GM12873 (cell line): ENCODE measurements around the gene KLHDC4.

ENCODE experiments used
- TF ChIP-seq, protein P1 (sequence below): IDR thresholded peaks from 2 replicates; pipeline ENCODE4 v1.5.1; 2012; ENCODE audit warnings: low read depth, mild to moderate bottlenecking, moderate library complexity, low read length, control low read depth; ENCODE audit not compliant: insufficient read depth; ENCODE audit errors: missing control alignments

Gene KLHDC4

GRCh38 chr16:87690911-87691685 is 74.7 kb downstream of the KLHDC4 start:
- TF ChIP-seq, protein P1, sequence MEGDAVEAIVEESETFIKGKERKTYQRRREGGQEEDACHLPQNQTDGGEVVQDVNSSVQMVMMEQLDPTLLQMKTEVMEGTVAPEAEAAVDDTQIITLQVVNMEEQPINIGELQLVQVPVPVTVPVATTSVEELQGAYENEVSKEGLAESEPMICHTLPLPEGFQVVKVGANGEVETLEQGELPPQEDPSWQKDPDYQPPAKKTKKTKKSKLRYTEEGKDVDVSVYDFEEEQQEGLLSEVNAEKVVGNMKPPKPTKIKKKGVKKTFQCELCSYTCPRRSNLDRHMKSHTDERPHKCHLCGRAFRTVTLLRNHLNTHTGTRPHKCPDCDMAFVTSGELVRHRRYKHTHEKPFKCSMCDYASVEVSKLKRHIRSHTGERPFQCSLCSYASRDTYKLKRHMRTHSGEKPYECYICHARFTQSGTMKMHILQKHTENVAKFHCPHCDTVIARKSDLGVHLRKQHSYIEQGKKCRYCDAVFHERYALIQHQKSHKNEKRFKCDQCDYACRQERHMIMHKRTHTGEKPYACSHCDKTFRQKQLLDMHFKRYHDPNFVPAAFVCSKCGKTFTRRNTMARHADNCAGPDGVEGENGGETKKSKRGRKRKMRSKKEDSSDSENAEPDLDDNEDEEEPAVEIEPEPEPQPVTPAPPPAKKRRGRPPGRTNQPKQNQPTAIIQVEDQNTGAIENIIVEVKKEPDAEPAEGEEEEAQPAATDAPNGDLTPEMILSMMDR = no peak

GRCh38 chr16:87689956-87690465 is 75.8 kb downstream of the KLHDC4 start:
- TF ChIP-seq, protein P1 = no peak

- TF ChIP-seq, protein P1 = no peak
Measured at GRCh38 chr16:87688876-87689815, 76.6 kb downstream of the KLHDC4 start.

GRCh38 chr16:87687998-87688529 is 77.7 kb downstream of the KLHDC4 start:
- TF ChIP-seq, protein P1 = no peak

DNA sequence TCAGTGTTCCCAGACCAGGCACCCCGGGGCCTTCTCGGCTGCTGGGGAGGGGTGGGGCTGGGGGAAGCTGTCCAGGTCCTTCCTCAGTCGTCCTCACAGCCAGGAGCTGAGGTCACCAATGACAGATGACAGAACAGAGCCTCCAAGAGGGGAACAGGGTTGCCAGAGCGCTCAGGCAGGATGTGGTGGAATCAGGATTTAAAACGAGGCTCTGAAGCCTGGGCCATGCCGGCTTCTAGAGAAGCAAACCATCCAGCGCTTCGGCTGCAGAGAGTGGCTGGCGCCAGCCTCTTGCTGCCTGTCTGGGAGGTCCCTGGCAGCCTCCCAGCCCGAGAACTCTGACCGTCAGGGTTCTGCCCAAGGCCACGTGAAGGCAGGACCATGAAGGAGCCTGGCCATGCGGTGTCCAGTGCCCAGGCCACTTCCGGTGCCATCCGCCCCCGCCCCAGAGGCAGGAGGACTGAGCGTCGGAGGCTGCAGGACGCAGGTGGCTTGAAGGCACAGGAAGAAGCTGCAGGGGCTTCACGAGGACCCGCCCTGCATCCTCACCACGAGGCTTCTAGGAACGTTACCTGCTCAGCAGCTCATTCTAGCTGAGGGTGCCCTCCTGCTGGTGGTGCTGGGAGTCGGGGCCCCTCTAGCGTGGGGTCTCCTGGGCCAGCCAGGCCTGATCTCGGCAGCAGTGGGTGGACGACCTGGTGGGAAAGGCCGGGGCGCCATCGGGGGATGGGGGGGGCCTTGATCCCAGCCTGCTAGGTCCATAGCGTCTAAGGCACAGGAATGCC is 78.5 kb downstream of the KLHDC4 start:
- TF ChIP-seq, protein P1 = no peak

GRCh38 chr16:87686697-87687096 is 79.1 kb downstream of the KLHDC4 start:
- TF ChIP-seq, protein P1 = no peak

DNA sequence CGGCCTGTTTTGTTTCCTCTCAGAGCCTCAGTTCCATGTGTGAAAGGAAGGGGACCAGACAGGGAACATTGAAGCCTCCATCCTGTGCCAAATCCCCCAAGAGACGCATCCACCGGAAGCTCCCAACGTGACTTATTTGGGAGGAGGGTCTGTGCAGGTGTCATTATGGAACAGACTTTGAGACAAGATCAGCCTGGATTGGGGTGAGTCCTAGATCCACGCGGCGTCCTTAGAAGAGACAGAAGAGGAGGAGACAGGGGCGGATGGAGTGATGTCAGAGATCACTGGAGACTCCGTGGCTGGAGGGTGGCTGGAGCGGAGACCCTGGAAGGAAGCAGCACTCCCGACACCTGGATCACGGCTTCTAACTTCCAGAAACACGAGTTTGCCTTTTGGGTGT is 80.0 kb downstream of the KLHDC4 start:
- TF ChIP-seq, protein P1 = no peak
